ENCODE data around the gene MLC1.

Gene MLC1

DNA sequence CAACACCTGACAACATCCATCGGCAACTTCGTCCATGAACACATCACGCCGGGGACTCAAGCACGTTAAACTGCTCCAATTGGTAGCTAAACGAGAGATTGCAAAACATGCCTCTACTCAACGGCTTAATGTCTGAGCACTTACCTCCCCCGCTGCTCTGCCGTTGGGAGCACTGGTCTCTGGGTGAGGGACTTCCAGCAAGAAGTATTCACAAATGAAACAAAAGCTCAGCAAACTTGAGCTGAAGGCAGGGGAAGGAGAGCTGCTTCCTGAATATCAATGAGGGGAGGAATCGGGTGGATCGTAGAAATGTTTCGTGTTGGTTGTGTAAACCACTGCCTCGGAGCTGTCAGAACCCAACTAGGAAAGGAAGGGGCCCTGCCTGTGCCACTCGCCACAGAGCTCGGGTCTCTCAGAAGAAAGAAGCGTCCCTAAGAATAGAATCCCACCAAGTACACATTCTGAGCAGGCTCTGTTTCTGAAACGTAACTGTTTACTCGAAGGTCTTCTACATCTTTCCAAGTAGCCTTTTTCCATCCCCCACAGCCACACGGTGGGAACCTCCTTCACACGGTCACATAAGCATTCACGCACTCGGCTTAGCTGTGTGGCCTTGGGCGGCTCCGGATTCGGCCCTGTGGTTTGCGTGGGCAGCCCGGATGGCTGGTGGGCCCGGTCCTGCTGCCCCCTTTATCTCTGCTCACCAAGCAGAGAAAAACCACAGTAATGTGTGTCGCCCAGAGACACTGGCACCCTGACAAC lies at the start of gene MLC1:
Gene MLC1, minus strand, starts transcription at position 216 of the 762 bp plus-strand sequence. CDS start 524 bp downstream, outside the sequence.
- DNase-seq = no peak

DNA sequence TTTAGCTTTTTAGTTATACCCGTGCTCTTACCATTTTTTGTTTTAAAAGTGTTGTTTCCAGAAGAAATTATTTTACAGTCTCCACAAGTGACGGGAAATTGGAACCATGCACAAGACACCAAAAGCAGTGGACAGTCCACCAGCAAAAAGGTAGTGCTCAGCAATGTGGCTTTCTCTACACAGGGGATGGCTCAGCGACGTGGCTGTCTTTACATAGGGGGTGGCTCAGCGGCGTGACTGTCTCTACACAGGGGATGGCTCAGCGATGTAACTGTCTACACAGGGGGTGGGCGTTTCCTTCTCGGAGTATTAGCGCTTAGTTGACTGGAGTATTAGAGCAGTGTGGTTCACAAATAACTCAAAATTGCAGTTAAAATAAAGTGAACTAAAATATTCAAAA lies 49.3 kb upstream of the MLC1 start:
- DNase-seq = no peak

DNA sequence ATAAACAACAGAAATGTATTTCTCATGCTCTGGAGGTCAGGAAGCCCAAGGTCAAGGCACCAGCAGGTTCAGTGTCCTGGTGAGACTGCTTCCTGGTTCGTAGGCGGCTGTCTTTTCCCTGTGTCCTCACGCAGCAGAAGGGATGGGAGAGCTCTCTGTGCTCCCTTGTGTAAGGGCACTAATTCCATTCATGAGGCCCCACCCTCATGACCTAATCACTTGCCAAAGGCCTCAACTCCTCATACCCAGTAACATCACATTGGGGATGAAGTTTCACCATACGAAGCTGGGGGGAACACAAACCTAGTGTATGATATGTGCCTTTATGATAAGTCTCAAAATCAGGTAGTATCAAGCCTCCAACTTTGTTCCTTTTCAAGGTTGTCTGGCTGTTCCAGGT lies 46.7 kb upstream of the MLC1 start:
- DNase-seq = no peak

DNA sequence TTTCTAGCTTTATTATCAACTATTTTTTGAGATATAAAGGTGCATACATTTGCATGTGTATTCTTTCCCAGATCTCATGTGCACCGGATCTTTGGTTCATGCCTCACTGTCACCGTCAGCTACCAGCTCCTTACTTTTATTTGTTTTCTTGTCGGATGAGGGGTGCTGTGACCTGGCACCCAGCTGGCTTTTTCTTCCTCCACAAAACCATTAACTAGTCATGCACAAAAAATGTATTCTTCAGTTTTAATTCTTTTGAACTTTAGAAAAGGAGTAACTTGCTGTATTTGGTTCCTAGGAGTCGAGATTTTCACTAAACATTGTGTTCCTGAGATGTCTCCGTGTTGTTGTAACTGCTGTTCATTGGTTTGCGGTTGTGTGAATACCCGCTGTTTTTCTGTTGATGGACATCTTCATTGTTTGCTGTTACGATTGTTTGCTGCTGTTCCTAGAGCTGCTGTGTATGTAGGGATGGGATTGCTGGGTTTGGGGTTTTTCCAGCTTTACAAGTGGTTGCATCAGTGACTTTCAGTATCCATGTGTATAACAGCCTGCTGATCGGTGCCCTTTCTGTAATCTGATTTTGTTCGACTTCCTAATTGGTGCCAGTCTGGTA lies 44.0 kb upstream of the MLC1 start:
- no peak for DNase-seq

DNA sequence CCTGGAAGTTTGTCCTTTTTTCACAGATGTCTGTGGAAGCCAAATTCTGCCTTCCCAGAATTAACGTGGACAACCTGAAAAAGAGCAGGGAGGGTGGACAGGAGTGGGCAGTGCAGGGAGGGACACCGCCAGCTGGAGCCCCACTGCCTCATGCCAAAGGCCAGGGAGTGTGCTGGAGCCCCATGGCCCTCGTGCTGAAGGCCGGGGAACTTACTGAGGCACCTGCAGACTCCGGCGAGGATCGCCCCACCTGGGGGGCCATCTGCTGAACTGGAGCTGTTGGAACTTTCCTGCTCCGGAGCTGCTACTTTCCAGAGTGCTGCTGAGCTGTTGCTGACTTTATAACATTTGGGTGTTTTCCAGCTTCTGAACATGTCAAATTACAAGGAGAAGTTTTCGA lies 39.8 kb upstream of the MLC1 start:
- no peak for DNase-seq

DNA sequence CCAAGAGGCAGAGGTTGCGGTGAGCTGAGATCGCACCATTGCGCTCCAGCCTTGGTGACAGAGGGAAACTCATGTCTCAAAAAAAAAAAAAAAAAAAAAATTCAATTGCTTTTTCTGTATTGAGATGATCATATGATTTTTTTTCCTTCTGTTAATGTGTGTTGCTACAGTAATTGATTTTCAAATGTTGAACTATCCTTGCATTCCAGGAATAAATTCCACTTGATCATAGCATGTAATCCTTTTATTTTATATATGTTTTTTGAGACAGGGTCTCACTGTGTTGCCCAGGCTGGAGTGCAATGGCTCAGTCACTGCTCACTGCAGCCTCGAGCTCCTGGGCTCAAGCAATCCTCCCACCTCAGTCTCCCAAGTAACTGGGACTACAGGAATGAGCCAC lies 37.9 kb upstream of the MLC1 start:
- DNase-seq = no peak

DNA sequence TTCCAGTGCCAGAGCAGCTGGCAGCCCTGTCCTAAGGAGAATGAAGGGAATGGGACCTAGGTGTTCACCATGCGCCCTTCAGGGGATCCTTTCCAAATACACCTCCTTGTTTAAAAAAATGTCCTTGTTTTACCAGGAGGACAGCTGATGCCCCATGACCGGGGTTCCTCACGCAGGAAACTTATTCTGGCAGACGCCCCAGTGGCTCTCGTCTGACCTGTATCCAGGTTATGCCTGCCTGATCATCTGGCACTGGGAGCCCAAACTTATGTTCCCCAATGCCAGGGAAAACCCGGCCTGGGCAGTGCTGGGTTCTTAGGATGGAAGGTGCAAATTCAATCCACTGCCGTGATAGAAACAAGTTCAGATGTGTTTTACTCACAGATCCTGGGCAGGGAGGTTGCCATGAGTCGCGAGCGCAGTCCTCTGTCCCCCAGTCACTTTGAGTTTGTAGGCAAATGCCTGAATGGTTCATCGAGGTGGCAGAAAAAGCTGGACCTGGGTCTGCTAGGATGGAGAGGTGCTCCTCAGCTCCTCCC lies 36.0 kb upstream of the MLC1 start:
- DNase-seq = no peak

DNA sequence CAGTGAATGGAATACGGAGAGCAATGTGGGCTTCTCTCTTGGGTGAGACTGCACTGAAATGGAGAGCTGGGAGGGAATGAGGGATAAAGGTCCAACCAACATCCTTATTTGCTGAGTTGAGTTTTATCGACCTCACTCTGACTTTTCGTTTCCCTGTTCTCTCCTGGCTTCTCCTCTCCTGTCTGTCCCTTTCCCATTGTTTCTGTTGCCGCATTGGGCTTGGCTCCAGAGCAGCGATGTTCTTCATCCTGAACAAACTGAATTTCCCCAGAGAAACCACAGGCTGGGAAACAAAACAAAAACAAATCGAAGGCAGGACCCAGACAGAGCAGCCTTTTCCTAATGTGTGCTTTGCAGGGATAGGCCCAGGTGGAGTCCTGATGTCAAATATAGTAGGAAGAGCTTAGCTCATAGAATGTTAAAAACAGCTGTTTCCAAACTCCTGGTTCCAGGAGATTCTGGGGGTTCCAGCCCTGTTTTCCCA lies 34.6 kb upstream of the MLC1 start:
- DNase-seq = no peak

DNA sequence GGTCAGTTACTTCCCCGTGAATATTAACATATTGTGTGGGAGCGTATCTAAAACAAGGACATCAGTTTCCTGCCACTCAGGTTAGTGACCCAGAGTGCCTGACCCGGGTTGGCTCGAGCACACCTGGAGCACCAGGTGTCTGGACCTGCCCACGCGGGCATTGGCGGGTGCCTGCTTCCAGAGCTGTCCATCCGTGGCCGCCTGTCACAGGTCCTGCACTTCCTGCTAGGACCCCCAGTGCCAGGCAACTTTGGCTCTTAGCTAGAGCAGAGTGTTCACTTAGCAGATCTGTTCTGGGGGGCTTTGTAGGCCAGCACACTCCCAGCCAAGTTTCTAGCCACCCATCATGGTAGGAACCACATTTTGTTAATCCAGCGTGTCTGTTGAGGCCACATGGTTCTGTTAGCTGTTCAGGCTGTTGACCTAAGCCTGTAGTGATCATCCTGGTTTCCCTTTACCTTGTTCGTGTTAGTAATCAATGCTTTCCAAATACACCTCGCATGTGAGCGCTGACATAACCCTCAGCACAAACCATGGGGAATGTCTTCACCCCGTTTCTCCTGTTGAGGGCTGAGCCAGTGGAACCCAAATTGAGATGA lies 34.0 kb upstream of the MLC1 start:
- DNase-seq = no peak

DNA sequence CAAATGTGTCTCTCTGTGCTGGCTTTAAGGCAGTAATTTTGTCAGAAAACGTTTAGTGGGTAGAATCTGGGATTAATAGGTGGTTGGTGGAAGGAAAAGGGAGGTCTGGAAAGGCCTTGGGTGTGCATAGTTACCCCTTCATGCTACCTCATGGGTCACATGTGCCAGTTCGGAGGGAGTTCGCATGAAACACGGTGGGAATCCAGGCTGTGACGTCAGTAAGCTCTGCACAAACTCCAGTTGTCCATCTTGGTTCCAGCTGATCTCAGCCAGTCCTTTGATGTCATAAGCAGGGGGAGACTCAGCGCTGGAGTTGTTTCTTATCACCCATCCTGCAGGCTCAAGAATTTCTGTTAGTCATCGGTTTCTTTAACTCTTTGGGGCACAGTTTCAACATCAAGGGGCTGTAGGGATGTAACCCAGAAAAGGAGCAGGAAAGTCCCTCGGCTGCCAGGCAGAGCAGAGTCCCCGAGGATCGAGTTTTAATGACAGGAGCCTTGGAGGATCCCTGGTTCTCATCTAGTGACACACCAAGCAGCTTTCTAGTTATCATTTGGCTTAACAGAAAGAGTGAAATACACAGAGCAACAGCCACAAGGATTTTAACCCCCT lies 33.4 kb upstream of the MLC1 start:
- no peak for DNase-seq

DNA sequence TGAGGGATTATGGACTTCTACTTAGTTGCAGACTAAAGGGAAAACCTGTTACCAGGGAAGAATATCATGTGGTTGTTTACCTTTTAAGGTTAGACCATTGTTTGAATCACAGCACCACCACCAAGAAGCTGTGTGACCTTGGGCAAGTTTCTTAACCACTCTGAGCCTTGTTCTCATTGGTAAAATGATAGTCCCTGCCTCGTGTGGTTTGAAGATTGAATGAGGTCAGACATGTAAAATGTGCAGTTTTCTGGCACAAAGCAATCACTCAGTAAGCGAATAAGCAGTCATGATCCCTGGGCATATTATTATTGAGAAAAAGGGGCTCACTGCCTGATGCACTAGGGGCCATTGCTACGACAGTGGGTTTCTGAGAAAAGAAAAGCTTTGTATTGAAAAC lies 32.9 kb upstream of the MLC1 start:
- no peak for DNase-seq

DNA sequence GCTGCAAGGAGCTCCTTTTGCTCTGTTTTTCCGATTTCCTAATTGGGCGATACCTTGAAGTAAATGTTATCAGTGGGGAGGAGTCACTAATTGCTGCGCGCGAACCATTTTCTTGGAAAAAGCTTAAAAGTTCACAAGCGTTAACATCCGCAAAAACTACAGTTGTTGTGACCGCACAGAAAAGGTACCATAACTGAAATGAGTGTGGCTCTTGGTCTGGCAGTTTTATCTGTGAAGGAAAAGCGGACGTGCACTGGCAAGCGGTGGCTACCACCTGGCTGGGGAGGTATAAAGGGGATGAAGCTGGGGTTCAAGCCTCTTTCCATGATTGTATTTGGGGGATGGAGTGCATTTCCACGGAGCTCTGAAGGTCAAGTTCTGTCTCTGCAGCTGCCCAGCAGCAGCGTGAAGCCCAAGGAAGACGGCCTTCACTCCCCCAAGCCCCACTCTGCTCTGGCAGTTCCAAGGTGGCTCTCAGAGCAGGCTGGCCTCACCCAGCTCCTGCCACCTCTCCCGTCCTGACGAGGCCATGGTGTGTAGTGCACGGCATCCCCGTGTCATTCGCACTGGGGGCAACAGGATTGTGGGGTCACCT lies 32.0 kb upstream of the MLC1 start:
- DNase-seq = no peak

DNA sequence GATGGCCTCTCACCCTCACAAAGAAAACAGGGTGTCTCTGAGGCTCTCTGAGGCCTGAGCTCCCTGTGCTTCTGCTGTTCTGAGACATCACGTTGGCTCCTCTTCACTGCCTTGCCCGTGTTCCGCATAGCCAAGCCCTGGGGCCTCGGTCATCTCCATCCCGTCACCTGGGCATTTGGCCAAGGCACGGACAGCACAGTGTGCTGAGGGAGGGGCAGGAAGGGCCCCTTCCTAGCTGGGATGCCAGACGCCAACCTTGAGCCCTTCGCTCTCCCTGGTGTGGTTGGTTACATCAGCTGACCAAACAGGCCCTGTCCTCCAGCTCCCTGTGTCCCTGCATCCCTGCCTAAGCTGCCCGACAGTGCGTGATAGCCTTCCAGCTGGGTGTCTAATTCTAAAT lies 30.5 kb upstream of the MLC1 start:
- no peak for DNase-seq

DNA sequence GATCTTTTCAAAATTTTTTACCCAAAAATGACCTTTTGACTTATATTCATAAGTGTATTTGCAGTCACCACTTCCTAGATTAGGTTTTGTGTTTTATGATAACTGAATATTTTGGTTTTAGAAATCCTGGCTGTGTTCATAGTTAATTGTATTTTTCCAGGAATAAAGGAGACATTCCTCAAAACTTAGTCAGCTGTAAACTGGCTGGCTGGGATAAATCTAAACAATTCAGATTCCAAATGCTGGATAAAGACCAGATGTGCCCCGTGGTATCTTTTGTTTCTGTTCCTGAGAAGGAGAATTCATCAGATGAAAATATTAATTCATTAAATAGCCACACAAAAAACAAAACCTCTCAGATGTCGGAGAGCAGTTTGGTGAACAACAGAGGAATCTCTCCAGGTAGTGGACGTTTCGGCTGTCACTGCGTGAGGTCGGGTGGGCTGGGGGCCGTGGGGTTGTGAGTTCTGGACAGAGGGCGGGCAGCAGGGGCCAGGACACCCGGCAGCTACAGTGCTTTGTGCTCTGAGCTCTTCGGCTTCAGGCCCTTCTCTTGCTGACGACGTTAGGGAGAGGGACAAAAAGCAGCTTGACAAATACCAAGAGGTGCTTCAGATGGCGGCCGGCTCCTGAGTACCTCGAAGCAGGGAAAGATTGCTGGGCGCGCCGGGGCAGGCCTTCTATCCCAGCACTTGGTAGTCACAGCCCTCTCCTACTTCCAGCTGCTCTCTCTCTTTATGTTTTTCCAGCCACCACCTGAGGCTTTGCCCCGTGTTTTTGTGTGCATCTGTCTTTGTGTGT lies 29.2 kb upstream of the MLC1 start:
- DNase-seq = no peak

DNA sequence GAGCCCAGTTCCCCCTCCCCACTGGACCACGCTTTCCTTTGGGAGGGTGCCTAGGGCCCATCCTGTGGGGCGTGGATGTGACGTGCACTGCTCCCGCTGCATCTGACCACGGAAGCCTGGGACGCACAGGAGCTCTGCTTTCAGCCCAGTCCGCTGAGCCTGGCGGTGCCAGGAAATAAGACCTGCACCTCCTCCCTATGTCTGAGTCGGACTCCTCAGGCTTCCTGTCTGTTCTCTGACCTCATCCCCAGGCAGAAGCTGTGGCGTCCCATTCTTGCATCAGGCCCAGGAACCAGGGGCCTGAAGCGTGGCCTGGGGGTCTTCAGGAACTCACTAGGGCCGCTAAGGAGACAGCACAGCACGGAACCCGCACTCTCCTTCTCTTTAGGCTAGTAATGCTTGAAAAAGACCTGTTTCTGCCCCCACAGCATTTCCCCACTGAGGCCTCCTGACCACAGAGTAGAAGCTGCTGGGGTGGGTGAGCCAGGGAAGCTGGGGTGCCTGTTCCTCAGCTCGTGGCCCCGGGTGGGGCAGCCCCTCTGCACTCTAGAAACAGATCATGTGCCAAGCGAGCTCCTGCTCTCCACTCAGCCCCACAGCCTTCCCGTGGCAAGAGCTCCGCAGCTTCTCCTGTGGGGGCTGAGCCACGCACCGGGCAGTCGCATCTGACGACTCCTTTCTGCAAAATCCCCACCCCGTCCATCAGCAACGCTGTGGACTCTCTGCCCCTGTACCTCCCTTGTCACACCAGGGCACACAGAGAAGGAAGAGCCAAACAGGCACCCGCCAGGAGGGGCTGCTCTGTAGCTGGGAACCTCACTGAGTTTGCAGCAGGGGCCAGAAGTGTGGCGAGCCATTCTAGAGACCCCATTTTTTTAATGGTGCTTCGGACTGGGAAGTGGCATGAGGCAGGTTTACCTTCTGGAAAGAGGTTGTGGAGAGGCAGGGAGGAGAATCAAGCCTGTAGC lies 27.2 kb upstream of the MLC1 start:
- no peak for DNase-seq

DNA sequence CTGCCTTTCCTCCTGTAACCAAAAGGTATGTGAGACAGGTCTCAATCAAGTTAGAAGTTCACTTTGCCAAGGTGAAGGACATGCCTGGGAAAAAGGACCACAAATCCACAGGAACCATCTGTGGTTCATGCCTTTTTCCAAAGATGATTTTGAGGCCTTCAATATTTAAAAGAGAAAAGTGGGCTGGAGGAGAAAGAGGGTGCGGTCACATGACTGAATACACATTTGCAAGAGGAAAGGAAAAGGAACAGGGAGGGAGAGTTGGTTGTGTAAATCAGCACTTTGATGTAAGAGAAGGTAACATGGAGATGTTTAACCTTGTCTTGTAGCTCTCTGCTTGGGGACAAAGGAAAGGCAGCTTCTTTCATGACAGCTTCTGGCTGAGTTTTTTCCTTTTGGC lies 25.8 kb upstream of the MLC1 start:
- no peak for DNase-seq

DNA sequence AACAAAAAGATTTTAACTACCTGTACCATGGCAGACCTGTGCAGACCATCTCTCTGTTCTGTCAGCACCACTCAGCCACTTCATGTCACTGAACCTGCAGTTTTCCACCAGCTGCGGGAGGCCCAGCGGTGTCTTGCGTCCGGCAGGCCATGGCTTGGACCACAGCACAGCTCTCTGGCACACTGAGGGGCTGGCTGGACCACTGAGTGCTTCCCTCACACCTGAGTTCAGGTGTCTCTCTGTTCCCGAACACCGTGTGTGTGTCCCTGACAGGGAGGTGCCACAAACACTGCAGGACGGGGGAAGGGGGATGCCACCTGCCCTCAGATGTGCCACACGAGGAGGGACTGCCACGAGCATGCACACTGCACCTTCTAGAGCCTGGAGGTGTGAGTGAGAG lies 22.3 kb upstream of the MLC1 start:
- DNase-seq = no peak

DNA sequence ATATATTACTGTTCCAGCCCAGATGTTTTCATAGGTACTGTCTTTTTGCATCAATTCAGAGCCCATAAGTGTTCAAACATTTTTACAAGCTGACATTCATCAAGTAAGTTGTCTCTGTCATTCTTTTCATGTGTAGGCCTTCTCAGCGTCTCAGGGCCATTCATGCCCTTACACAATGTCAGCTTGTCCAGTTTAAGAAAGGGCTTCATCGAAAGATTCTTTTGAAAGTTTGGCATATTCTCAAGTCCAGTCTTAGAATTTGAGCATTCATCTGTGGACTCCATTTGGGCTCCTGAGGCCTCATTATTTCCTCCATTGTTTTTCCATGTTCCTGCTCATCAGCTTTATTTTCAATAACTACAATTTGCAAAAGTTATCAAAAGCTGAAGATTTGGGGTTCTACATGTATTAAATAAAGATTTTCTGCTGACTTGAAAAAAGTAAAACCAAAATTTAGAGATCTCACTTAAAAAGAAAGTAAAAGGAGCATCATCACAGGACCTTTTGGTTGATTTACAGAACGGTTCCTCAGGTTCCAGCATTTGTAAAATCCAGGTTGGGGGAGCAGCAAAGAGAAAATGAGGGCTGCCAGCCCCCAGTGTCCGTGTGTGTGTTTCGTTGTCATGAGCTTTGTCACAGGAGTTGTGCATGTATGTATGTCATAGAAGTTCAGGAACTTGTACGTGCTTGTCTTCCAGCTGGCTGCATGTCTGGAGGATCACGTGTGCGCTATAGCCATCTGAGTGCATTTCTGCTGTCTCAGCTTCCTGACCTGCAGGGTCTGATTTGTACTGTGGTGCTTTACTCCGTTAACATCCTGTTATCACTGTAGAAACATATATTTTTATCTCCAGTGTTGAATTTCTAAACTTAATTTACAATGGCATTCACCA lies 20.2 kb upstream of the MLC1 start:
- no peak for DNase-seq

DNA sequence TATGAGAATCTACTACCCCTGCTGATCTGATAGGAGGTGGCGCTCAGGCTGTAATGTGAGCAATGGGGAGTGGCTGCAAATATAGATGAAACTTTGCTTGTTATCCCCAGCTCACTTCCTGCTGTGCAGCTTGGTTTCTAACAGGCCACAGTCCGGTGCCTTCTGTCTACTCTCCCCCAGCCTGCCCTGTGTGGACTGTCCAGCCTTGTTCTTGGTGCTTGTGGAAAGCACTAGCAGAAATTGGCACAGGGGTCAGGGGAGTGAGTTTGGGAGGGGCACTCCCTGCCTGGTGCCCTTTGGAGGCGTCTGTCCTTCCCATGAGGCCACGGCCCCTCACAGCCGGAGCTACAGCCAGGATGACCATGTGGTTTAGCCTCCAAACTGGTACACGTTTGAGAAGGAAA lies 18.9 kb upstream of the MLC1 start:
- DNase-seq = no peak

DNA sequence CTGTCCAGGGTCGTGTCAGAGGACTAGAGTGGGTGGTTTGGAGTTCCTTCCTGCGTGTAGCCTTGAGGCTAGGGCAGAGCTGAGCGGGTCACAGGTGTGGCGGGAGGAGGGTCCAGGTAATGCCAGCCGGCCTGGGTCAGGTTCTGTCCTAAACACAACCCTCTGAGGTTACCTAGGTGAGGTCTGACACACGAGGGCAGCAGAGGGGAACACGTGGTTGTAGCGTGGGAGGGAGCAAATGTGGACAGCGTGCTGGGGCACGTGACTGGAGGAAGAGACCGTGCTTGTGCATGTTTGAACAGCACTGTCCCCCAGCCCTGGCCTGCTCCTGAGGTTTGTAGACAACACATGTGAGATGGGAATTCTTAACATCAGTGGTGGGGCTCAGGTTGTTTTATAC lies 17.7 kb upstream of the MLC1 start:
- no peak for DNase-seq
